ENCODE measurements around the gene FGFR2.

FGFR2 gene

GRCh38 chr10:121485436-121486139, 112.7 kb downstream of the FGFR2 start:
- Histone ChIP-seq H3K79me2 (ENCODE audit: control insufficient read depth, low read length) (no peaks in the 10 kb centered on the region), H3K4me3 (ENCODE audit: low read length) (no peak overlapping the region), H4K20me1 (ENCODE audit: control insufficient read depth, insufficient read depth, low read depth, low read length) (no peaks in the 10 kb centered on the region), H3K27ac (ENCODE audit: low read depth, low read length) (no peak overlapping the region), H3K4me2 (ENCODE audit: low read length) (no peak overlapping the region), H3K9me2 (replicated peaks; ENCODE audit: control insufficient read depth, low read length) (no peaks in the 10 kb centered on the region), H3K36me3 (ENCODE audit: control insufficient read depth, low read length) (no peaks in the 10 kb centered on the region), H3K27me3 (ENCODE audit: control insufficient read depth, low read length) (no peaks in the 10 kb centered on the region), H3K9me3 (ENCODE audit: control insufficient read depth, insufficient read depth, low read length) (no peaks in the 10 kb centered on the region), H3K4me1 (ENCODE audit: control insufficient read depth, low read length) (no peaks in the 10 kb centered on the region), H3F3A (ENCODE audit: control insufficient read depth, insufficient read depth) (no peaks in the 10 kb centered on the region)
- TF ChIP-seq EZH2phosphoT487 (IDR thresholded peaks at IDR 0.05; ENCODE audit: borderline replicate concordance, low read length) (no peak), CTCF (IDR thresholded peaks at IDR 0.05; ENCODE audit: low read depth, low read length, poor library complexity, severe bottlenecking) (no peak)

- Histone ChIP-seq H3K4me2 (ENCODE audit: low read length) (no peak overlapping the region), H3K36me3 (ENCODE audit: control insufficient read depth, low read length) (no peaks in the 10 kb centered on the region), H4K20me1 (ENCODE audit: control insufficient read depth, insufficient read depth, low read depth, low read length) (no peaks in the 10 kb centered on the region), H3F3A (ENCODE audit: control insufficient read depth, insufficient read depth) (no peaks in the 10 kb centered on the region), H3K4me1 (ENCODE audit: control insufficient read depth, low read length) (no peaks in the 10 kb centered on the region), H3K4me3 (ENCODE audit: low read length) (no peak overlapping the region), H3K79me2 (ENCODE audit: control insufficient read depth, low read length) (no peaks in the 10 kb centered on the region), H3K9me3 (ENCODE audit: control insufficient read depth, insufficient read depth, low read length) (no peaks in the 10 kb centered on the region), H3K9me2 (replicated peaks; ENCODE audit: control insufficient read depth, low read length) (no peaks in the 10 kb centered on the region), H3K27me3 (ENCODE audit: control insufficient read depth, low read length) (no peaks in the 10 kb centered on the region), H3K27ac (ENCODE audit: low read depth, low read length) (no peak overlapping the region)
- TF ChIP-seq EZH2phosphoT487 (IDR thresholded peaks at IDR 0.05; ENCODE audit: borderline replicate concordance, low read length): no peak
Observed at GRCh38 chr10:121484816-121485215, 113.4 kb downstream of the FGFR2 start.

- Histone ChIP-seq H3K9me2 (replicated peaks; ENCODE audit: control insufficient read depth, low read length) (no peaks in the 10 kb centered on the region), H3K79me2 (ENCODE audit: control insufficient read depth, low read length) (no peaks in the 10 kb centered on the region), H3K4me2 (ENCODE audit: low read length) (no peak overlapping the region), H4K20me1 (ENCODE audit: control insufficient read depth, insufficient read depth, low read depth, low read length) (no peaks in the 10 kb centered on the region), H3F3A (ENCODE audit: control insufficient read depth, insufficient read depth) (no peaks in the 10 kb centered on the region), H3K4me1 (ENCODE audit: control insufficient read depth, low read length) (no peaks in the 10 kb centered on the region), H3K27ac (ENCODE audit: low read depth, low read length) (no peak overlapping the region), H3K9me3 (ENCODE audit: control insufficient read depth, insufficient read depth, low read length) (no peaks in the 10 kb centered on the region), H3K4me3 (ENCODE audit: low read length) (no peak overlapping the region), H3K27me3 (ENCODE audit: control insufficient read depth, low read length) (no peaks in the 10 kb centered on the region), H3K36me3 (ENCODE audit: control insufficient read depth, low read length) (no peaks in the 10 kb centered on the region)
- TF ChIP-seq CTCF (IDR thresholded peaks at IDR 0.05; ENCODE audit: low read depth, low read length, poor library complexity, severe bottlenecking) (no peak), EZH2phosphoT487 (IDR thresholded peaks at IDR 0.05; ENCODE audit: borderline replicate concordance, low read length) (no peak)
Observed at GRCh38 chr10:121484401-121484800, 113.8 kb downstream of the FGFR2 start.

GRCh38 chr10:121481180-121481579, 117.1 kb downstream of the FGFR2 start:
- Histone ChIP-seq H3K9me2 (replicated peaks; ENCODE audit: control insufficient read depth, low read length) (no peaks in the 10 kb centered on the region), H3F3A (ENCODE audit: control insufficient read depth, insufficient read depth) (no peaks in the 10 kb centered on the region), H3K9me3 (ENCODE audit: control insufficient read depth, insufficient read depth, low read length) (no peaks in the 10 kb centered on the region), H3K4me3 (ENCODE audit: low read length) (no peak overlapping the region), H4K20me1 (ENCODE audit: control insufficient read depth, insufficient read depth, low read depth, low read length) (no peaks in the 10 kb centered on the region), H3K36me3 (ENCODE audit: control insufficient read depth, low read length) (no peaks in the 10 kb centered on the region), H3K27ac (ENCODE audit: low read depth, low read length) (no peak overlapping the region), H3K79me2 (ENCODE audit: control insufficient read depth, low read length) (no peaks in the 10 kb centered on the region), H3K27me3 (ENCODE audit: control insufficient read depth, low read length) (no peaks in the 10 kb centered on the region), H3K4me2 (ENCODE audit: low read length) (no peak overlapping the region), H3K4me1 (ENCODE audit: control insufficient read depth, low read length) (no peaks in the 10 kb centered on the region)
- no peak for TF ChIP-seq CTCF (IDR thresholded peaks at IDR 0.05; ENCODE audit: low read depth, low read length, poor library complexity, severe bottlenecking)
- TF ChIP-seq EZH2phosphoT487 (IDR thresholded peaks at IDR 0.05; ENCODE audit: borderline replicate concordance, low read length): no peak
